Measurements from ENCODE around the gene RPL26.
"Not testable (repeated sequence)": the region's sequence is repeated elsewhere in the genome, so short reads cannot be mapped to it uniquely, and the experiment has no call there.

GRCh38 chr17:8373856-8374255 is 9.1 kb downstream of the RPL26 start:
- not testable (repeated sequence) for TF ChIP-seq EP300, POLR2A, POLR2AphosphoS5 (IDR thresholded peaks at IDR 0.05)
- TF ChIP-seq, protein P1, sequence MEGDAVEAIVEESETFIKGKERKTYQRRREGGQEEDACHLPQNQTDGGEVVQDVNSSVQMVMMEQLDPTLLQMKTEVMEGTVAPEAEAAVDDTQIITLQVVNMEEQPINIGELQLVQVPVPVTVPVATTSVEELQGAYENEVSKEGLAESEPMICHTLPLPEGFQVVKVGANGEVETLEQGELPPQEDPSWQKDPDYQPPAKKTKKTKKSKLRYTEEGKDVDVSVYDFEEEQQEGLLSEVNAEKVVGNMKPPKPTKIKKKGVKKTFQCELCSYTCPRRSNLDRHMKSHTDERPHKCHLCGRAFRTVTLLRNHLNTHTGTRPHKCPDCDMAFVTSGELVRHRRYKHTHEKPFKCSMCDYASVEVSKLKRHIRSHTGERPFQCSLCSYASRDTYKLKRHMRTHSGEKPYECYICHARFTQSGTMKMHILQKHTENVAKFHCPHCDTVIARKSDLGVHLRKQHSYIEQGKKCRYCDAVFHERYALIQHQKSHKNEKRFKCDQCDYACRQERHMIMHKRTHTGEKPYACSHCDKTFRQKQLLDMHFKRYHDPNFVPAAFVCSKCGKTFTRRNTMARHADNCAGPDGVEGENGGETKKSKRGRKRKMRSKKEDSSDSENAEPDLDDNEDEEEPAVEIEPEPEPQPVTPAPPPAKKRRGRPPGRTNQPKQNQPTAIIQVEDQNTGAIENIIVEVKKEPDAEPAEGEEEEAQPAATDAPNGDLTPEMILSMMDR (IDR thresholded peaks at IDR 0.05) = not testable (repeated sequence)
